SK-N-SH treated with all-trans-retinoic acid at 6 μM for 48 hours (cell line): ENCODE measurements around the gene SYN1.
A peak's percentile ranks its signal among the peaks of the same experiment; 100 is the strongest.

ENCODE experiments used
- ATAC-seq: fragments of 200-7000 bp; cut with Tn5 transposase; 3 replicates; pipeline ENCODE4 v1.9.1; 2020; ENCODE audit warnings: mild to moderate bottlenecking, moderate library complexity
- ARNTL ChIP-seq: fragments of 450-650 bp; formaldehyde crosslinking; IDR thresholded peaks from 2 replicates; pipeline ENCODE4 v1.5.0; 2020; ENCODE audit warnings: low read depth, mild to moderate bottlenecking, moderate library complexity, borderline replicate concordance
- BACH2 ChIP-seq: fragments of 250-450 bp; sonication (Bioruptor Pico); IDR thresholded peaks from 2 replicates; pipeline ENCODE4 v1.9.0; 2021; ENCODE audit warnings: mild to moderate bottlenecking, borderline replicate concordance
- CREB5 ChIP-seq: fragments of 250-450 bp; sonication (Bioruptor Pico); IDR thresholded peaks from 2 replicates; pipeline ENCODE4 v1.5.1; 2020; ENCODE audit warnings: low read depth, mild to moderate bottlenecking, moderate library complexity
- CSDC2 ChIP-seq: fragments of 250-450 bp; sonication (Bioruptor Pico); IDR thresholded peaks from 2 replicates; pipeline ENCODE4 v1.5.0; 2020; ENCODE audit warnings: mild to moderate bottlenecking, moderate library complexity
- ESRRG ChIP-seq: fragments of 250-450 bp; sonication (Bioruptor Pico); IDR thresholded peaks from 2 replicates; pipeline ENCODE4 v1.6.1; 2021; ENCODE audit warnings: mild to moderate bottlenecking
- GLIS3 ChIP-seq: fragments of 250-450 bp; sonication (Bioruptor Pico); IDR thresholded peaks from 2 replicates; pipeline ENCODE4 v1.5.0; 2020; ENCODE audit warnings: mild to moderate bottlenecking, moderate library complexity
- POU6F1 ChIP-seq: fragments of 250-450 bp; sonication (Bioruptor Pico); IDR thresholded peaks from 2 replicates; pipeline ENCODE4 v1.8.0; 2021; ENCODE audit warnings: low read depth, mild to moderate bottlenecking, moderate library complexity, borderline replicate concordance
- PPARA ChIP-seq: fragments of 250-450 bp; sonication (Bioruptor Pico); IDR thresholded peaks from 2 replicates; pipeline ENCODE4 v1.5.0; 2020; ENCODE audit warnings: mild to moderate bottlenecking, borderline replicate concordance
- RARB ChIP-seq: fragments of 250-450 bp; sonication (Bioruptor Pico); IDR thresholded peaks from 2 replicates; pipeline ENCODE4 v1.8.0; 2021; ENCODE audit warnings: mild to moderate bottlenecking, moderate library complexity
- SNAI2 ChIP-seq: fragments of 250-450 bp; sonication (Bioruptor Pico); IDR thresholded peaks from 2 replicates; pipeline ENCODE4 v1.5.0; 2020; ENCODE audit warnings: mild to moderate bottlenecking, moderate library complexity
- TCF4 ChIP-seq: fragments of 250-450 bp; sonication (Bioruptor Pico); IDR thresholded peaks from 2 replicates; pipeline ENCODE4 v1.8.0; 2021; ENCODE audit warnings: mild to moderate bottlenecking, moderate library complexity, borderline replicate concordance
- TOX ChIP-seq: fragments of 250-450 bp; sonication (Bioruptor Pico); IDR thresholded peaks from 2 replicates; pipeline ENCODE4 v1.8.0; 2021; ENCODE audit warnings: mild to moderate bottlenecking, moderate library complexity, borderline replicate concordance
- TSHZ2 ChIP-seq: fragments of 250-450 bp; sonication (Bioruptor Pico); IDR thresholded peaks from 2 replicates; pipeline ENCODE4 v1.5.0; 2020; ENCODE audit warnings: mild to moderate bottlenecking, moderate library complexity
- ZC3H10 ChIP-seq: fragments of 250-450 bp; sonication (Bioruptor Pico); IDR thresholded peaks from 2 replicates; pipeline ENCODE4 v1.5.1; 2021; ENCODE audit warnings: mild to moderate bottlenecking, moderate library complexity
- ZFP3 ChIP-seq: fragments of 250-450 bp; sonication (Bioruptor Pico); IDR thresholded peaks from 2 replicates; pipeline ENCODE4 v1.5.0; 2020; ENCODE audit warnings: mild to moderate bottlenecking, moderate library complexity
- ZFP30 ChIP-seq: fragments of 450-650 bp; formaldehyde crosslinking; IDR thresholded peaks from 2 replicates; pipeline ENCODE4 v1.5.0; 2022; ENCODE audit warnings: mild to moderate bottlenecking, moderate library complexity
- ZNF565 ChIP-seq: fragments of 450-650 bp; formaldehyde crosslinking; conservative IDR thresholded peaks from 2 replicates; pipeline ENCODE4 v1.5.0; 2020; ENCODE audit warnings: low read depth, mild to moderate bottlenecking, moderate library complexity
- ZNF70 ChIP-seq: fragments of 450-650 bp; formaldehyde crosslinking; IDR thresholded peaks from 2 replicates; pipeline ENCODE4 v1.5.0; 2020; ENCODE audit warnings: mild to moderate bottlenecking, moderate library complexity
- ZNF8 ChIP-seq: fragments of 450-650 bp; formaldehyde crosslinking; IDR thresholded peaks from 2 replicates; pipeline ENCODE4 v1.5.0; 2020; ENCODE audit warnings: mild to moderate bottlenecking, moderate library complexity
- TF ChIP-seq, protein P1 (sequence below): fragments of 250-450 bp; sonication (Bioruptor Pico); IDR thresholded peaks from 2 replicates; pipeline ENCODE4 v1.5.1; 2021; ENCODE audit warnings: mild to moderate bottlenecking, moderate library complexity
- TF ChIP-seq, protein P2 (sequence below): fragments of 250-450 bp; sonication (Bioruptor Pico); IDR thresholded peaks from 2 replicates; pipeline ENCODE4 v1.8.0; 2020; ENCODE audit warnings: mild to moderate bottlenecking, moderate library complexity, borderline replicate concordance

SYN1 gene

DNA sequence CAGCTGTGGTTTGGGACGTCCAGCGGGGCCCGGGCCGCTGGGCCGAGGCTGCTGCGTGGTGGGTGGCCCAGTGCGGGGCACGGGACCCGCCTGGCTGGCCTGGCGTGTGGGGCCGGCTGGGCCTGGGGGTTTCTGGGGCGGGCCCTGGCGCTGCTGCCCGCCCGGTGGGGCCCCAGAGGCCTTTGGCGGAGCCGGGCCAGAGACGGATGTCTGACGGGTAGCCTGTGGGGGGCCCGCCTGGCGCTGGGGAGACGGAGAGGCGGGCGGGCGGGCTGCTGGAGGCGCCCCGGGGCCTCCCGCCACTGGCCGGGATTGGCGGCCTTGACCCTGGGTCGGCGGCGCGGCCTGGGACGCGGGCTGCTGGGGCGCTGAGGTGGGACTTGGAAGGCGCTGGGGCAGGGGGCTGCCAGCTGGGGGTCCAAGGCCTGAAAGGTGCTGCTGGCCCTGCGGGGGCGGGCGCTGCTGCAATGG lies 45.5 kb downstream of the SYN1 start (continued):
- no peak for TF ChIP-seq CREB5 (CRISPR knock-in tag)
- no peak for TF ChIP-seq TOX (CRISPR knock-in tag)
- no peak for TF ChIP-seq ZC3H10 (CRISPR knock-in tag)
- TF ChIP-seq ARNTL (CRISPR knock-in tag): no peak
- TF ChIP-seq CSDC2 (CRISPR knock-in tag): no peak
- TF ChIP-seq ZFP30: no peak
- no peak for TF ChIP-seq ZFP3 (CRISPR knock-in tag)
- TF ChIP-seq TCF4 (CRISPR knock-in tag): no peak
- no peak for TF ChIP-seq BACH2 (CRISPR knock-in tag)
- TF ChIP-seq ESRRG (CRISPR knock-in tag): no peak

GRCh38 chrX:47573341-47574075 lies 46.1 kb downstream of the SYN1 start:
- TF ChIP-seq RARB: no peak
- TF ChIP-seq, protein P1, sequence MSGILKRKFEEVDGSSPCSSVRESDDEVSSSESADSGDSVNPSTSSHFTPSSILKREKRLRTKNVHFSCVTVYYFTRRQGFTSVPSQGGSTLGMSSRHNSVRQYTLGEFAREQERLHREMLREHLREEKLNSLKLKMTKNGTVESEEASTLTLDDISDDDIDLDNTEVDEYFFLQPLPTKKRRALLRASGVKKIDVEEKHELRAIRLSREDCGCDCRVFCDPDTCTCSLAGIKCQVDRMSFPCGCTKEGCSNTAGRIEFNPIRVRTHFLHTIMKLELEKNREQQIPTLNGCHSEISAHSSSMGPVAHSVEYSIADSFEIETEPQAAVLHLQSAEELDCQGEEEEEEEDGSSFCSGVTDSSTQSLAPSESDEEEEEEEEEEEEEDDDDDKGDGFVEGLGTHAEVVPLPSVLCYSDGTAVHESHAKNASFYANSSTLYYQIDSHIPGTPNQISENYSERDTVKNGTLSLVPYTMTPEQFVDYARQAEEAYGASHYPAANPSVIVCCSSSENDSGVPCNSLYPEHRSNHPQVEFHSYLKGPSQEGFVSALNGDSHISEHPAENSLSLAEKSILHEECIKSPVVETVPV (CRISPR knock-in tag): no peak
- TF ChIP-seq, protein P2, sequence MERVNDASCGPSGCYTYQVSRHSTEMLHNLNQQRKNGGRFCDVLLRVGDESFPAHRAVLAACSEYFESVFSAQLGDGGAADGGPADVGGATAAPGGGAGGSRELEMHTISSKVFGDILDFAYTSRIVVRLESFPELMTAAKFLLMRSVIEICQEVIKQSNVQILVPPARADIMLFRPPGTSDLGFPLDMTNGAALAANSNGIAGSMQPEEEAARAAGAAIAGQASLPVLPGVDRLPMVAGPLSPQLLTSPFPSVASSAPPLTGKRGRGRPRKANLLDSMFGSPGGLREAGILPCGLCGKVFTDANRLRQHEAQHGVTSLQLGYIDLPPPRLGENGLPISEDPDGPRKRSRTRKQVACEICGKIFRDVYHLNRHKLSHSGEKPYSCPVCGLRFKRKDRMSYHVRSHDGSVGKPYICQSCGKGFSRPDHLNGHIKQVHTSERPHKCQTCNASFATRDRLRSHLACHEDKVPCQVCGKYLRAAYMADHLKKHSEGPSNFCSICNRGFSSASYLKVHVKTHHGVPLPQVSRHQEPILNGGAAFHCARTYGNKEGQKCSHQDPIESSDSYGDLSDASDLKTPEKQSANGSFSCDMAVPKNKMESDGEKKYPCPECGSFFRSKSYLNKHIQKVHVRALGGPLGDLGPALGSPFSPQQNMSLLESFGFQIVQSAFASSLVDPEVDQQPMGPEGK: no peak
- peak; percentile 32 for ATAC-seq

GRCh38 chrX:47572773-47573340 lies 46.8 kb downstream of the SYN1 start:
- ATAC-seq: peak; percentile 5; the same call in 1 of the 3 replicates
- TF ChIP-seq BACH2 (CRISPR knock-in tag) (no peak), POU6F1 (CRISPR knock-in tag) (no peak), ARNTL (CRISPR knock-in tag) (no peak), TSHZ2 (no peak), PPARA (CRISPR knock-in tag) (no peak), RARB (no peak), TCF4 (CRISPR knock-in tag) (no peak), ZNF70 (CRISPR knock-in tag) (no peak), CSDC2 (CRISPR knock-in tag) (no peak), ZNF565 (no peak), SNAI2 (CRISPR knock-in tag) (no peak), GLIS3 (no peak), ZC3H10 (CRISPR knock-in tag) (no peak), ZFP3 (CRISPR knock-in tag) (no peak), ZNF8 (CRISPR knock-in tag) (no peak)
- TF ChIP-seq, protein P2: no peak
- TF ChIP-seq, protein P1 (CRISPR knock-in tag): no peak
- TF ChIP-seq, all 23 proteins: peak for 0
